Rectal smooth muscle tissue (tissue), 1 donor: ENCODE data around the gene CXorf49B.
"Not testable (repeated sequence)": the region's sequence is repeated elsewhere in the genome, so short reads cannot be mapped to it uniquely, and the experiment has no call there.

Experiments
- H3K27ac ChIP-seq: one replicate; pipeline ENCODE4 v1.7.0; 2013; ENCODE audit warnings: low read depth, low read length, inconsistent platforms
- H3K27me3 ChIP-seq: one replicate; pipeline ENCODE4 v1.7.0; 2013; ENCODE audit warnings: low read length; ENCODE audit not compliant: control insufficient read depth, insufficient read depth
- H3K36me3 ChIP-seq: one replicate; pipeline ENCODE4 v1.7.0; 2013; ENCODE audit warnings: low read length; ENCODE audit not compliant: control insufficient read depth, insufficient read depth
- H3K4me1 ChIP-seq: one replicate; pipeline ENCODE4 v1.7.0; 2013; ENCODE audit warnings: low read length; ENCODE audit not compliant: control insufficient read depth, insufficient read depth
- H3K4me3 ChIP-seq: one replicate; pipeline ENCODE4 v1.7.0; 2013; ENCODE audit warnings: low read length
- H3K9ac ChIP-seq: one replicate; pipeline ENCODE4 v1.7.0; 2013; ENCODE audit warnings: low read length

Gene CXorf49B

DNA sequence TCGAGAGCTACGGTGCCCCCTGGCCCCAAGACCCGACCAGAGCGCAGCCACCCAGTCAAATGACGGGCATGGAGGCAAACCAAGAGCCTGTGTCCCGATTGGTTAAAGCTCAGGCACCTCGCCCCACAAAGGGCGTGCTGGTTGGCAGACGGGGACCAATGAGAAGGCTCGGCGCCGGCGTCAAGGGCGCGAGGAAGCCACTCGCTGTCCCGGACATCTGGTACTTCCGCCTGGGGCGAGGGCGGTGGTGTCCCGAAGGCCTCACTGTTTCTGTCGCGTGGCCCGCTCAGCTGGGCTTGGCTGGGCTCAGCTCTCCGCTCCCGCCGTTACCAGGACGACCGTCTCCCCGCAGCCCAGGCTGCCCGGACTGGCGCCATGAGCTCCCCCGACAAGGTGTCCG, at the start of gene CXorf49B:
Gene CXorf49B, plus strand, starts transcription at position 301 of the 400 bp plus-strand sequence. Its CDS starts 75 bp downstream, at position 376.
- not testable (repeated sequence) for H3K27ac ChIP-seq

DNA sequence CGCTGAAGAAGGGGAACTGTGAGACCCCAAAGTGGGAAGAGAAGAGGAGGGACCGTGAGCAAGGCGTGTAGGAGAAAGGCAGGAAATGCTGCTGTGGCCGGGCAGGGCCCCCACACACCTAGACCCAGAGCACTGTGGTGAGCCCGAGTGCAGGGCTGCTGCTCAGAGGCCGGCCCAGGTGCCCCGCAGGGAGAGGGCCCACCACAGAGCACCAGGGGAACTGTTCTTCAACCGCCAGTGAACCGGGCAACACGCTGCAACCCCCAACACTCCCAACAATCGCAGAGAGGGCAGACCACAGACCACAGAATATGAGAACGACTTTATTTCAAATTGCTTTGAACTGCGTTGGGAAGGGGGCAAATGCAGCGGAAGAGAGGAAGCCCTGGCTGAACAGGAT, 49.1 kb upstream of the CXorf49B start:
- not testable (repeated sequence) for H3K27ac ChIP-seq, H3K4me3 ChIP-seq, H3K27me3 ChIP-seq, H3K36me3 ChIP-seq, H3K4me1 ChIP-seq, H3K9ac ChIP-seq

More for the DNA sequence above, at the start of gene CXorf49B:
- not testable (repeated sequence) for H3K36me3 ChIP-seq, H3K4me1 ChIP-seq, H3K9ac ChIP-seq, H3K27me3 ChIP-seq, H3K4me3 ChIP-seq

DNA sequence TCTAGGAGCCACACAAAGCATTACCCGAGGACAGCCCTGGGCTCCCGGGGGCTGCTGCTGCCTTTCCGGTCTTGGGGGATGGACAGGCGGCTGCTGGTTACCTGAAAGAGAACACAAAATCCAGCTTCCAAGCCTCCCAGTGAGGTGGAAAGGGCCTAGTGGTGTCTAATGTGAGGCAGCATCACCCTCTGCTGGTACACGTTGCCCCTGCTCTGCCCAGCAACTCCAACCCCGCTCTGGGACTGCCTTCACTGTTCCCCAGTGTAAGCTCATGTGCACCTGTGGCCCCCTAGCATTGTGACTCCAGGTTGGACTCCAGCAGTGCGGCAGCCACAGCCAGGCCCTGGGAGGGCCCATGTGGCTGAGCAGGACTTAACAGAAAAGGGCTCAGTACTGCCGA, 47.6 kb upstream of the CXorf49B start:
- H3K27me3 ChIP-seq, H3K4me3 ChIP-seq, H3K36me3 ChIP-seq, H3K9ac ChIP-seq, H3K27ac ChIP-seq, H3K4me1 ChIP-seq: not testable (repeated sequence)

DNA sequence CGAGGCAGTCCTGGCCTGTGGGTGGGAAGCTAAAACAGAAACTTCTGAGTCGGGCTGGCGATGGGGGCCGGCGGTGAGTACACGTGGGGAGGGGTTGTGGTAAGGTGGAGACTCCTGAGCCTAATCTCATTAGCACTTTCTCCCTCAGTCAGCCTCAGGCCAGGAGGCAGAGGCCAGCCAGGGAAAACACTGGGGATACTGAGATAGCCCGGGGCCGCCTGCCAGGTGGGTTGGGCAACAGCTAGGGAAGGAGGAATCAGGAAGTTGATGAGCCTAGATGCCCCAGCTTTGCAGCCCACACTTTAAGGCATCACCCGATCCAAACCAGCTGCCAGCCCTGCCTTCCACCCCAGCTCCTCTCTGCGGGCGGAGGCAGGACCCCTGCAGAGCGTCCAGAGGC, 46.8 kb upstream of the CXorf49B start:
- H3K4me1 ChIP-seq, H3K27ac ChIP-seq, H3K4me3 ChIP-seq, H3K27me3 ChIP-seq, H3K36me3 ChIP-seq, H3K9ac ChIP-seq: not testable (repeated sequence)

DNA sequence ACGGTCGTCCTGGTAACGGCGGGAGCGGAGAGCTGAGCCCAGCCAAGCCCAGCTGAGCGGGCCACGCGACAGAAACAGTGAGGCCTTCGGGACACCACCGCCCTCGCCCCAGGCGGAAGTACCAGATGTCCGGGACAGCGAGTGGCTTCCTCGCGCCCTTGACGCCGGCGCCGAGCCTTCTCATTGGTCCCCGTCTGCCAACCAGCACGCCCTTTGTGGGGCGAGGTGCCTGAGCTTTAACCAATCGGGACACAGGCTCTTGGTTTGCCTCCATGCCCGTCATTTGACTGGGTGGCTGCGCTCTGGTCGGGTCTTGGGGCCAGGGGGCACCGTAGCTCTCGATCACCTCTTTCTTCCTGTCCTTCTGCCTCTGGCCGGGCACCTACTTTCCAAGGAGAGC, 45.0 kb upstream of the CXorf49B start, which contains the start of gene CXorf49:
Gene CXorf49, minus strand, starts transcription at position 101 of the 400 bp plus-strand sequence. CDS start 134 bp downstream, outside the sequence.
- not testable (repeated sequence) for H3K27me3 ChIP-seq, H3K27ac ChIP-seq, H3K4me3 ChIP-seq, H3K36me3 ChIP-seq, H3K9ac ChIP-seq, H3K4me1 ChIP-seq

DNA sequence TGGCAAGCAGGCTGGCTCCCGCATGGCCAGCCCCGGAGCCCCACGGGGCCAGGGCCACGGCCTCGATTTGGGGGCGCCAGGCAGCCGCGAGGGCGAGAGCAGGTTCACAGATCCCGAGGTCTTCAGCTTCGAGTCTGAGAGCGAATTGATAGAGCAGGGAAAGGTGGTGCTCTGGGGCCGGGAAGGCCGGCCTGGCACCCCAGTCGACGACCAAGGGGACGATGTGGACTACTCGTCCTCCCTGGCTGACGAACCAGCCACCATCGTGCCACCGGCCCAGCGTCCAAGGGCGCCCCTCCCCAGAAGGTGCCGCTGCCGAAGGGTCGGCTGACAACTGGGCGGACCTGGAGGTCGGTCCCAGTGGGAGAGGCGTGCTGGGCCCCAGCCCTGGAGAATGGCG, 44.0 kb upstream of the CXorf49B start:
- not testable (repeated sequence) for H3K27me3 ChIP-seq, H3K4me3 ChIP-seq, H3K9ac ChIP-seq, H3K27ac ChIP-seq, H3K36me3 ChIP-seq, H3K4me1 ChIP-seq

DNA sequence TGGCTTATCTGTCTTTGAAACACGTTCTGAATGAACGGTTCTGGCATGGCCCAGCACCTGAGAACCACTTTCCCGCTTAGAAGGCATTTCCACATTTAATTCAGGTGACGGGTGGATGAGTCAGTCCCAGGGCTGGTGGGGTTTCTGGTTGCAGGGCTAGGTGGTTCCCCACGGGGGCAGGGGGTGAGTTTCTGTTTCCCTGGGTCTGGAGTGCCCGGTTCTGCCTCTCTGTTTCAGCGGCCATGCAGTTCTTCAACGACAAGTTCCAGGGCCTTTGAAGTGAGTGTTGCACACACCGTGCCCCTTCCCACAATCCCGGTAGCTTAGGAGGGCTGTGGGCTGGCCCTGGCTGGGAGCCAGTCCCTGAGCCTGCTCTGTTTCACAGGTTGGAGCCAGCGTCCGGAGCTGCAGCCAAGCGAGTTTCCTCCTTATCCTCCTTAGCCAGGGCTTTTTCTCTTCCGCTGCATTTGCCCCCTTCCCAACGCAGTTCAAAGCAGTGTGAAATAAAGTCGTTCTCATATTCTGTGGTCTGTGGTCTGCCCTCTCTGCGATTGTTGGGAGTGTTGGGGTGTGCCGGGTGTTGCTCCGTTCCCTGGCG, 42.8 kb upstream of the CXorf49B start:
- not testable (repeated sequence) for H3K9ac ChIP-seq, H3K4me3 ChIP-seq, H3K36me3 ChIP-seq, H3K27me3 ChIP-seq, H3K4me1 ChIP-seq, H3K27ac ChIP-seq

DNA sequence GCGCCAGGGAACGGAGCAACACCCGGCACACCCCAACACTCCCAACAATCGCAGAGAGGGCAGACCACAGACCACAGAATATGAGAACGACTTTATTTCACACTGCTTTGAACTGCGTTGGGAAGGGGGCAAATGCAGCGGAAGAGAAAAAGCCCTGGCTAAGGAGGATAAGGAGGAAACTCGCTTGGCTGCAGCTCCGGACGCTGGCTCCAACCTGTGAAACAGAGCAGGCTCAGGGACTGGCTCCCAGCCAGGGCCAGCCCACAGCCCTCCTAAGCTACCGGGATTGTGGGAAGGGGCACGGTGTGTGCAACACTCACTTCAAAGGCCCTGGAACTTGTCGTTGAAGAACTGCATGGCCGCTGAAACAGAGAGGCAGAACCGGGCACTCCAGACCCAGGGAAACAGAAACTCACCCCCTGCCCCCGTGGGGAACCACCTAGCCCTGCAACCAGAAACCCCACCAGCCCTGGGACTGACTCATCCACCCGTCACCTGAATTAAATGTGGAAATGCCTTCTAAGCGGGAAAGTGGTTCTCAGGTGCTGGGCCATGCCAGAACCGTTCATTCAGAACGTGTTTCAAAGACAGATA, 2.4 kb upstream of the CXorf49B start:
- not testable (repeated sequence) for H3K27ac ChIP-seq, H3K27me3 ChIP-seq, H3K9ac ChIP-seq

DNA sequence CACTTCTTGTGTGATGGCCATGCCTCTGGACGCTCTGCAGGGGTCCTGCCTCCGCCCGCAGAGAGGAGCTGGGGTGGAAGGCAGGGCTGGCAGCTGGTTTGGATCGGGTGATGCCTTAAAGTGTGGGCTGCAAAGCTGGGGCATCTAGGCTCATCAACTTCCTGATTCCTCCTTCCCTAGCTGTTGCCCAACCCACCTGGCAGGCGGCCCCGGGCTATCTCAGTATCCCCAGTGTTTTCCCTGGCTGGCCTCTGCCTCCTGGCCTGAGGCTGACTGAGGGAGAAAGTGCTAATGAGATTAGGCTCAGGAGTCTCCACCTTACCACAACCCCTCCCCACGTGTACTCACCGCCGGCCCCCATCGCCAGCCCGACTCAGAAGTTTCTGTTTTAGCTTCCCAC, 1.7 kb downstream of the CXorf49B start:
- H3K4me3 ChIP-seq, H3K9ac ChIP-seq, H3K27me3 ChIP-seq, H3K4me1 ChIP-seq, H3K27ac ChIP-seq, H3K36me3 ChIP-seq: not testable (repeated sequence)

More for the DNA sequence above, 2.4 kb upstream of the CXorf49B start:
- H3K4me1 ChIP-seq, H3K4me3 ChIP-seq, H3K36me3 ChIP-seq: not testable (repeated sequence)

DNA sequence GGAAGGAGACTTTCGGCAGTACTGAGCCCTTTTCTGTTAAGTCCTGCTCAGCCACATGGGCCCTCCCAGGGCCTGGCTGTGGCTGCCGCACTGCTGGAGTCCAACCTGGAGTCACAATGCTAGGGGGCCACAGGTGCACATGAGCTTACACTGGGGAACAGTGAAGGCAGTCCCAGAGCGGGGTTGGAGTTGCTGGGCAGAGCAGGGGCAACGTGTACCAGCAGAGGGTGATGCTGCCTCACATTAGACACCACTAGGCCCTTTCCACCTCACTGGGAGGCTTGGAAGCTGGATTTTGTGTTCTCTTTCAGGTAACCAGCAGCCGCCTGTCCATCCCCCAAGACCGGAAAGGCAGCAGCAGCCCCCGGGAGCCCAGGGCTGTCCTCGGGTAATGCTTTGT, 2.5 kb downstream of the CXorf49B start:
- H3K9ac ChIP-seq, H3K27me3 ChIP-seq, H3K36me3 ChIP-seq, H3K4me3 ChIP-seq, H3K27ac ChIP-seq, H3K4me1 ChIP-seq: not testable (repeated sequence)

DNA sequence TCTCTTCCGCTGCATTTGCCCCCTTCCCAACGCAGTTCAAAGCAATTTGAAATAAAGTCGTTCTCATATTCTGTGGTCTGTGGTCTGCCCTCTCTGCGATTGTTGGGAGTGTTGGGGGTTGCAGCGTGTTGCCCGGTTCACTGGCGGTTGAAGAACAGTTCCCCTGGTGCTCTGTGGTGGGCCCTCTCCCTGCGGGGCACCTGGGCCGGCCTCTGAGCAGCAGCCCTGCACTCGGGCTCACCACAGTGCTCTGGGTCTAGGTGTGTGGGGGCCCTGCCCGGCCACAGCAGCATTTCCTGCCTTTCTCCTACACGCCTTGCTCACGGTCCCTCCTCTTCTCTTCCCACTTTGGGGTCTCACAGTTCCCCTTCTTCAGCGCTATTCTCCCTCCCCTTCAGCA, 4.0 kb downstream of the CXorf49B start:
- not testable (repeated sequence) for H3K4me1 ChIP-seq, H3K9ac ChIP-seq, H3K27me3 ChIP-seq, H3K27ac ChIP-seq, H3K4me3 ChIP-seq, H3K36me3 ChIP-seq

DNA sequence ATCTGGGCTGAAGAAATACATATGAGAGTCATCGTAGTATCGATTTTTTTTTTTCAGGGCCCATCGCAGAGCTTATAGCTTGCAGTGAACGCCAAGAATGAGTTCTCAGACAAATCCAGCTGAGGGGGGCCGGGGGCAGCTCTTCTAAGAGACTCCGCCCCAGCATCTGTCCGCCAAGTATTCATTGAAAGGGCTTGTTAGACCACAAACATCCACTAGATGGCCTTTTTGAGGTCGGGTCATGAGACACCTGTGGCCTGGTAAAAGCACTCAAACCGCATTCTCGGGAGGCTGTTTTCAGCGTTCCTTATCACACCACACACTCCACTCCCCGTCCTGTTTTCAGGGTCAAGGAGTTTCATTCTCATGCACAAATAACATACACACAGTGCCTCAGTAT, 15.2 kb downstream of the CXorf49B start:
- H3K4me1 ChIP-seq, H3K9ac ChIP-seq, H3K4me3 ChIP-seq, H3K27me3 ChIP-seq, H3K36me3 ChIP-seq, H3K27ac ChIP-seq: not testable (repeated sequence)

DNA sequence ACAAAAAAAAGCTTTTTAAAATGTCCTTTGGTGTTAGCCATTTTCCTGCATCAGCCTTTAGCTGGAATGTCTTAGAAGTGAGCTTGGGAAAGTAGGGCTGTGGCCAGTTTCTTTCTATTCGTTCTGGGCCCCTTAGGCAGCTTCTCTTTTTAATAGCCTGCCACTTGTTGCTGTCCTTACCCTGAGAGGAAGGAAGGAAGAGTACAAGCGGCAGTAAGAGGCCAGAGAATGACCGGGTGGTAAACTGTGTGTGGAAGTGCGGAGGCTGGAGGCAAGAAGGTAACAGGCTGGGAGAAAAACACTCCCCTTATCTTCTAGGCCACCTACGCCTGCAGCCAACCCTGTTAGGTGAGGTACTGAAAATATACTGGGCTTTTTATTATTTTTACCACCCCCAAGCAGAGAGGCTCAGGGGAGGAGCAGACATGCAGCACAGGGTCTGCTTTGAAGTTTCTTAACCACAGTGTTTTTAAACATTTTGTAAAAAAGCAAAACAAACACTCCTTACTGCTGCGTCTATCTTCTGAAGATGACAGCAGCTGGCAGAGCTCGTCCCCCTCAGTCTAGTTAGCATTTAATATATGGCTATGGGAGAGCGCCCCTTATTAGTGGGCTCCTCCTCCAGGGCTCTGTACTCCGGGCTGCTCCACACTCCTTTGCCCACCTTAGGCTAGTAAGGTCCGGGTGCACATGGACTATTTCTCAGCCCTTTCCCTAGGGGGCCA, 19.2 kb downstream of the CXorf49B start:
- not testable (repeated sequence) for H3K9ac ChIP-seq, H3K27me3 ChIP-seq, H3K4me1 ChIP-seq, H3K36me3 ChIP-seq, H3K4me3 ChIP-seq, H3K27ac ChIP-seq
